ENCODE data around the gene SYNE1. TPM values are rescaled to one million over a fixed set of nuclear protein-coding genes. Genes with fewer than 3 reads are reported as not detected.
A peak's percentile ranks its signal among the peaks of the same experiment; 100 is the strongest.

Gene SYNE1
- total and polyA plus RNA-seq, 7 donors: 6.0 to 74.6 (median 16.5) TPM

DNA sequence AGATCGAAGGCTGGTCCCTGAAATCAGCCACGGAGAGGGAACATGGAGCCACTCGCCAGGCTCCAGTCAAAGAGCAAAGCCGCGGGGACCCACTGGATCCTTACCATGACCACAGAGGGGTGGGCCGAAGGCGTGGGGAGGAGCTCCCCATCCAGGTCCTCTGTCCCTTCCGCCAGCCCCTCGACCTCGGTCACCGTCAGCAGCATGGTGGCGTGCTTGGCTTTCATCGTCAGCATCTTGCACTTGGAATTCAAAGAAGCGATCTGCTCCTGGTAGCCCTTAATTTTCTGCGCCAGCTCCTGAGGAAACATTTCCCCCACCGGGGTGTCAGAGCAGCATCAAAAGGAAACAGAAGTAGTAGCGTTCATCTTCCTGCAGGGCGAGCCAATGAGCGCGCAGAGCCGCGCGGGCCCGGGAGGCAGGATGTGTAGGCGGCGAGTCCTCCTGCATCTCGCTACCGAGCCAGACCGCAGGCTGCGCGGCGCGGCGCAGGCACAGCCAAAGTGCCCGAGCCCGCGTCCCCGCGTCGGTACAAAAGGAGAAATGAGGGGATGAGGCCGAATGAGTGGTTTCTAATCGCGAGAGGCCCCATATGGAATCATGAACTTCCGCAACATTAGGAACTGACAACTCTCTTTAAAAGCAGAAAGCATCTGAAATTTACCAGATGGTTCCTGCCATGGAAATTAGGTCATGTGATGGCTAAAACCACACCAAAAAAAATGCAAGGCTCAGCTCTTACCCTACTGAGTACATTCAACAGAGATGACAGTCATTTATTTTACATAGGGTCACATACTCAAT, 335.2 kb downstream of the SYNE1 start:
- H3K27me3 ChIP-seq (ENCODE audit: insufficient read depth in 3 of 3, low read length in 2 of 3): no peaks in the 10 kb centered on the region
- intact Hi-C loops (cut with DNase I): no loop called here
- peak overlapping the region; percentile 73 for H3K27ac ChIP-seq
- peak overlapping the region; percentile 57 for H3K4me3 ChIP-seq
- 14 to 23% (median 19%) methylated on average over 44 of the region's 44 CpGs for WGBS, 3 donors
- ATAC-seq (peak; percentile 87 to 98 (median 94)), DNase-seq (peak; percentile 84 to 89)
- H3K9me3 ChIP-seq: no peaks in the 10 kb centered on the region
- peaks cover 0 to 51% of the 10 kb centered on the region in 2 donors for H3K36me3 ChIP-seq (ENCODE audit: insufficient read depth in 1 of 2, low read depth in 1 of 2)
- H3K4me1 ChIP-seq: peaks cover 14% of the 10 kb centered on the region
- TF ChIP-seq, protein P1, sequence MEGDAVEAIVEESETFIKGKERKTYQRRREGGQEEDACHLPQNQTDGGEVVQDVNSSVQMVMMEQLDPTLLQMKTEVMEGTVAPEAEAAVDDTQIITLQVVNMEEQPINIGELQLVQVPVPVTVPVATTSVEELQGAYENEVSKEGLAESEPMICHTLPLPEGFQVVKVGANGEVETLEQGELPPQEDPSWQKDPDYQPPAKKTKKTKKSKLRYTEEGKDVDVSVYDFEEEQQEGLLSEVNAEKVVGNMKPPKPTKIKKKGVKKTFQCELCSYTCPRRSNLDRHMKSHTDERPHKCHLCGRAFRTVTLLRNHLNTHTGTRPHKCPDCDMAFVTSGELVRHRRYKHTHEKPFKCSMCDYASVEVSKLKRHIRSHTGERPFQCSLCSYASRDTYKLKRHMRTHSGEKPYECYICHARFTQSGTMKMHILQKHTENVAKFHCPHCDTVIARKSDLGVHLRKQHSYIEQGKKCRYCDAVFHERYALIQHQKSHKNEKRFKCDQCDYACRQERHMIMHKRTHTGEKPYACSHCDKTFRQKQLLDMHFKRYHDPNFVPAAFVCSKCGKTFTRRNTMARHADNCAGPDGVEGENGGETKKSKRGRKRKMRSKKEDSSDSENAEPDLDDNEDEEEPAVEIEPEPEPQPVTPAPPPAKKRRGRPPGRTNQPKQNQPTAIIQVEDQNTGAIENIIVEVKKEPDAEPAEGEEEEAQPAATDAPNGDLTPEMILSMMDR (IDR thresholded peaks at IDR 0.05): peak; percentile 60

DNA sequence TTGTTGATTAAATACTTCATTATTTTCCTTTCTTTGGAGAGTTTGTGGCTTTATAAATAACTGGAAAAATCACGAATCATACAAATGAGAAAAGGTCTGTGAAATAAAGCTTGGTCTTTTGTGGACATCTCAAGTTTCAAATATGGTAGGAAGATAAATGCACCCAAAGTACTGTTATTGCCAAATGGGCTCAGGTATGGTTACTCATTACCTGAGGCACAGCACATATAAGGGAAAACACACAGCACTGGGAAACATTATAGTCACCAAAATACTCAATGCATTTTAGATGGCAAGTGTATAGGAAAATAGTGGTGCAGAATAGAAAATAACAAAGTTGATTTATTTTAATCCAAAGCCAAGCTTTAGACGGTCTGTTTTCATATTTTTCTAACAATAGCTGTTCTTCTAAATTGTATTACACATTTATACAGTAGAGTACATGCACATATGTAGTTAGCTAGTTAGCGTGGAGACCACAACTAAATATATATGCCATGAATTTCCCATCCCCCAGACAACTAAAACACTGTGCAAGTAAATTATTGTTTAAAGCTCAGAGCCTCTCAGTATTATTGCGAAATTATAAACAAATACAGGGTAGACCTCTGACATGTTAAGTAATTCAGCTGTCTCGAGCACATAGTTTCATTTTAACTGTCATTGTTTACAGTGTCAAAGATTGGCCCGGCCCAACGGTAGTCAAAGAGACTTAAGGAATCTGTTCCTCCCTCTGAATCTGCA, 336.0 kb downstream of the SYNE1 start:
- DNase-seq (no peak), ATAC-seq (peak in 2 of 4 donors; percentile 31 to 48)
- H3K27me3 ChIP-seq (ENCODE audit: insufficient read depth in 3 of 3, low read length in 2 of 3): no peaks in the 10 kb centered on the region
- intact Hi-C loops (cut with DNase I): no loop called here
- peaks cover 0 to 48% of the 10 kb centered on the region in 2 donors for H3K36me3 ChIP-seq (ENCODE audit: insufficient read depth in 1 of 2, low read depth in 1 of 2)
- peak overlapping the region; percentile 73 for H3K27ac ChIP-seq
- WGBS, 3 donors: 33 to 38% (median 34%) methylated on average over 7 of the region's 7 CpGs
- TF ChIP-seq, protein P1 (IDR thresholded peaks at IDR 0.05): no peak
- H3K4me1 ChIP-seq: peaks cover 15% of the 10 kb centered on the region
- H3K9me3 ChIP-seq: no peaks in the 10 kb centered on the region
- H3K4me3 ChIP-seq: peak overlapping the region; percentile 57

DNA sequence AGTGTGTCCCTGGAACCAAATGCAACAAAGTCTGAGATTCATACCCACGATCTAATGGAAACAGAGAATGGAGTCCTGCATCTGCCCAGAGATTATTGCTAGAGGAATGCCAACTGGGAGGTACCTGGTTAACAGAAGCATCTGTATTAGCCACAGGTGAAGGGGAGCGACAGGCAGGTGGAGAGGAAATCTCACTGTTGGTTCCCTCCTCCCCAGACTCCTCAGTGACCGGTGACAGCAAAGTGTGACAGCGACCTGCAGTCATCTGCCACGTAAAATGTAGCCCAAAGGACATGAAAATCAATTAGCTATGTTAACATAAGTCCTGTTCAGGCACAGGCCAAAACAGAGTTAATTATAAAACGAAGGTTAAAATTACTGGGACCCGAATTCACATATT, 336.6 kb downstream of the SYNE1 start:
- TF ChIP-seq, protein P1 (IDR thresholded peaks at IDR 0.05): no peak
- WGBS, 3 donors: 62 to 74% (median 65%) methylated on average over 7 of the region's 7 CpGs
- intact Hi-C loops (cut with DNase I): no loop called here
- Histone ChIP-seq H3K27me3 (ENCODE audit: insufficient read depth in 3 of 3, low read length in 2 of 3) (no peaks in the 10 kb centered on the region), H3K4me1 (peaks cover 15% of the 10 kb centered on the region), H3K36me3 (ENCODE audit: insufficient read depth in 1 of 2, low read depth in 1 of 2) (peaks cover 0 to 47% of the 10 kb centered on the region in 2 donors), H3K27ac (no peak overlapping the region), H3K4me3 (no peak overlapping the region), H3K9me3 (no peaks in the 10 kb centered on the region)
- DNase-seq (no peak), ATAC-seq (no peak)

GRCh38 chr6:152298848-152299735, 338.1 kb downstream of the SYNE1 start:
- TF ChIP-seq, protein P1 (IDR thresholded peaks at IDR 0.05): no peak

More at GRCh38 chr6:152298848-152299735, 338.1 kb downstream of the SYNE1 start:
- Histone ChIP-seq H3K27me3 (ENCODE audit: insufficient read depth in 3 of 3, low read length in 2 of 3) (no peaks in the 10 kb centered on the region), H3K27ac (no peak overlapping the region), H3K36me3 (ENCODE audit: insufficient read depth in 1 of 2, low read depth in 1 of 2) (peaks cover 0 to 42% of the 10 kb centered on the region in 2 donors), H3K4me1 (peaks cover 15% of the 10 kb centered on the region), H3K4me3 (no peak overlapping the region), H3K9me3 (no peaks in the 10 kb centered on the region)
- no peak for DNase-seq
- intact Hi-C loops (cut with DNase I): no loop called here
- 66 to 79% (median 75%) methylated on average over 3 of the region's 3 CpGs for WGBS, 3 donors
- no peak for ATAC-seq
